ENCODE results near the gene PTPN7. TPM values are rescaled to one million over a fixed set of nuclear protein-coding genes. Genes with fewer than 3 reads are reported as not detected.
A peak's percentile ranks its signal among the peaks of the same experiment; 100 is the strongest.

PTPN7 gene
- total and polyA plus RNA-seq, 2 of the 13 experiments (the other 11 are each of a cell fraction or from before 2014, with no cell fraction given), result not detected

GRCh38 chr1:202144402-202145067 lies 15.9 kb downstream of the PTPN7 start, which contains the start of gene ARL8A (continued):
- TF ChIP-seq ZFP36 (IDR thresholded peaks at IDR 0.05; ENCODE audit: borderline replicate concordance, low read depth, low read length, partially characterized antibody) (no peak), ELK4 (CRISPR knock-in tag; IDR thresholded peaks at IDR 0.05; ENCODE audit: borderline replicate concordance) (no peak), NFE2 (CRISPR knock-in tag; IDR thresholded peaks at IDR 0.05) (no peak), MEIS1 (CRISPR knock-in tag; IDR thresholded peaks at IDR 0.05; ENCODE audit: borderline replicate concordance) (no peak), ZNF282 (IDR thresholded peaks at IDR 0.05; ENCODE audit: partially characterized antibody) (no peak), ZNF543 (CRISPR knock-in tag; IDR thresholded peaks at IDR 0.05) (no peak), ZNF441 (CRISPR knock-in tag; IDR thresholded peaks at IDR 0.05; ENCODE audit: borderline replicate concordance) (0 out of 2 replicates have a peak, but pooled peaks have one; percentile 39), GABPB1 (CRISPR knock-in tag; IDR thresholded peaks at IDR 0.05) (peak; percentile 45; the same call in 1 of the 2 replicates), RCOR2 (CRISPR knock-in tag; IDR thresholded peaks at IDR 0.05) (no peak), ZNF362 (CRISPR knock-in tag; IDR thresholded peaks at IDR 0.05; ENCODE audit: borderline replicate concordance) (no peak), AKAP8 (CRISPR knock-in tag; IDR thresholded peaks at IDR 0.05) (no peak), ETV6 (CRISPR knock-in tag; conservative IDR thresholded peaks at IDR 0.05) (no peak), TAF1 (CRISPR knock-in tag; IDR thresholded peaks at IDR 0.05) (no peak), ISX (CRISPR knock-in tag; conservative IDR thresholded peaks at IDR 0.05) (no peak), ZNF639 (CRISPR knock-in tag; conservative IDR thresholded peaks at IDR 0.05) (0 out of 2 replicates have a peak, but pooled peaks have one; percentile 31), MAZ (IDR thresholded peaks at IDR 0.05; ENCODE audit: borderline replicate concordance, low read depth, low read length) (no peak), MAZ (CRISPR knock-in tag; IDR thresholded peaks at IDR 0.05; ENCODE audit: low read depth) (peak; percentile 58), SP140L (CRISPR knock-in tag; IDR thresholded peaks at IDR 0.05; ENCODE audit: borderline replicate concordance) (no peak), ATF7-NPFF (CRISPR knock-in tag; IDR thresholded peaks at IDR 0.05; ENCODE audit: low read depth) (peak; percentile 59; the same call in 1 of the 2 replicates), ZNF547 (CRISPR knock-in tag; IDR thresholded peaks at IDR 0.05) (no peak), MXD4 (CRISPR knock-in tag; IDR thresholded peaks at IDR 0.05) (no peak)
